Measurements from ENCODE around the gene CARD9. TPM values are rescaled to one million over a fixed set of nuclear protein-coding genes. Genes with fewer than 3 reads are reported as not detected.

Gene CARD9
- total RNA-seq, 3 donors from 2014 or later = 2.2 to 2.4 (median 2.2) TPM

GRCh38 chr9:136368190-136368589 lies 5.3 kb downstream of the CARD9 start:
- no peak overlapping the region for H3K4me3 ChIP-seq
- no peaks in the 10 kb centered on the region for H3K4me1 ChIP-seq (ENCODE audit: low read depth)
- ATAC-seq (no peak), DNase-seq (no peak)
- no peaks in the 10 kb centered on the region for H3K36me3 ChIP-seq (ENCODE audit: low read depth)
- intact Hi-C loops (cut with DNase I, micrococcal nuclease) = no loop called here
- no peaks in the 10 kb centered on the region for H3K9me3 ChIP-seq
- TF ChIP-seq, protein P1, sequence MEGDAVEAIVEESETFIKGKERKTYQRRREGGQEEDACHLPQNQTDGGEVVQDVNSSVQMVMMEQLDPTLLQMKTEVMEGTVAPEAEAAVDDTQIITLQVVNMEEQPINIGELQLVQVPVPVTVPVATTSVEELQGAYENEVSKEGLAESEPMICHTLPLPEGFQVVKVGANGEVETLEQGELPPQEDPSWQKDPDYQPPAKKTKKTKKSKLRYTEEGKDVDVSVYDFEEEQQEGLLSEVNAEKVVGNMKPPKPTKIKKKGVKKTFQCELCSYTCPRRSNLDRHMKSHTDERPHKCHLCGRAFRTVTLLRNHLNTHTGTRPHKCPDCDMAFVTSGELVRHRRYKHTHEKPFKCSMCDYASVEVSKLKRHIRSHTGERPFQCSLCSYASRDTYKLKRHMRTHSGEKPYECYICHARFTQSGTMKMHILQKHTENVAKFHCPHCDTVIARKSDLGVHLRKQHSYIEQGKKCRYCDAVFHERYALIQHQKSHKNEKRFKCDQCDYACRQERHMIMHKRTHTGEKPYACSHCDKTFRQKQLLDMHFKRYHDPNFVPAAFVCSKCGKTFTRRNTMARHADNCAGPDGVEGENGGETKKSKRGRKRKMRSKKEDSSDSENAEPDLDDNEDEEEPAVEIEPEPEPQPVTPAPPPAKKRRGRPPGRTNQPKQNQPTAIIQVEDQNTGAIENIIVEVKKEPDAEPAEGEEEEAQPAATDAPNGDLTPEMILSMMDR (IDR thresholded peaks at IDR 0.05) = no peak

DNA sequence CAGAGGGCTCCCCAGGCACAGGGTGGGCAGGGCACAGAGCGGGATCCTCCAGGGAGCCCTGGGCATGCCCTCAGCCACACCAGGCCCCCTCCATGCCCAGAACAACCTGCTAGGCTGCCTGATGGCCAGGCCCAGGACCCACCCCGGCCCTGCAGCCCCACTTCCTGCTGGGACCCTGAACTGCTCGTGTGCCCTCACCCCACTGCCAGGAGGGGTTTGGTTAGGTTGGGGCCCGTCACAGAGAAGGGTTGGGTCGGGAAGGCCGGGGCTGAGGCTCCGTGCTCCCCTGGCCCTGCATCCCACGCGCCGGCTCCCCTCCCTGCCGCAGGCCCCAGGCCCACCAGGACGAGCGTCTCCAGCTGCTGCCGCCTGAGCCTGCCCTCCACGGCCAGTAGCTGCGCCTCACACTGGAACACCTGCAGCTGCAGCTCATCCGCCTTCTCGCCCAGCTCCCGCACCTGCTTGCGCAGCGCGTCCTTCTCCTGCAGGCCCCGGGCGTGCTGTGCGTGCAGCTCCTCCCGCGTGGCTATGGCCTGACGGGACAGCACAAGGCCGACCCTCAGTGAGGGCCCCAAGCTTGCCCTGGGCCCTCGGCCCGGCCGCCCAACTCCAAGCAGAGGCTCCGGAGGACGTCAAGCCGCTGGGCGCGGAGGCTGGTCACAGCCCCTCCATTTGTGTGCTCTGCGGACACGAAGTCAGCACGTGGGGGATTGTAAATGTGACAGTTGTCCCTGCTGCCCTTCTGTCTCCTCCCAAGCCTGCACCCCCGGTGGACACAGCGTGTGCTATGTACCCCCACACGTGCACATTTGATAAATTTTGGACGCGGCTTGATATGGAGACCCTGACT lies 5.9 kb downstream of the CARD9 start:
- ATAC-seq = no peak
- TF ChIP-seq, protein P1 (IDR thresholded peaks at IDR 0.05) = no peak

GRCh38 chr9:136366826-136367225 lies 6.6 kb downstream of the CARD9 start:
- Histone ChIP-seq H3K4me1 (ENCODE audit: low read depth) (peaks cover 8% of the 10 kb centered on the region), H3K36me3 (ENCODE audit: low read depth) (no peaks in the 10 kb centered on the region), H3K4me3 (no peak overlapping the region), H3K9me3 (no peaks in the 10 kb centered on the region)
- DNase-seq (no peak), ATAC-seq (no peak)
- TF ChIP-seq, protein P1 (IDR thresholded peaks at IDR 0.05) = no peak
- intact Hi-C loops (cut with DNase I, micrococcal nuclease) = no loop called here

More for the DNA sequence above, 5.9 kb downstream of the CARD9 start:
- intact Hi-C loops (cut with DNase I, micrococcal nuclease) = no loop called here
- H3K4me3 ChIP-seq = no peak overlapping the region
- H3K36me3 ChIP-seq (ENCODE audit: low read depth) = no peaks in the 10 kb centered on the region
- no peak for DNase-seq
- H3K4me1 ChIP-seq (ENCODE audit: low read depth) = peaks cover 7% of the 10 kb centered on the region
- no peaks in the 10 kb centered on the region for H3K9me3 ChIP-seq

GRCh38 chr9:136365775-136366222 lies 7.7 kb downstream of the CARD9 start:
- intact Hi-C loops (cut with DNase I, micrococcal nuclease) = no loop called here
- Histone ChIP-seq H3K4me3 (no peak overlapping the region), H3K9me3 (no peaks in the 10 kb centered on the region), H3K36me3 (ENCODE audit: low read depth) (no peaks in the 10 kb centered on the region), H3K4me1 (ENCODE audit: low read depth) (peaks cover 8% of the 10 kb centered on the region)
- DNase-seq (no peak), ATAC-seq (no peak)
- TF ChIP-seq, protein P1 (IDR thresholded peaks at IDR 0.05) = no peak

DNA sequence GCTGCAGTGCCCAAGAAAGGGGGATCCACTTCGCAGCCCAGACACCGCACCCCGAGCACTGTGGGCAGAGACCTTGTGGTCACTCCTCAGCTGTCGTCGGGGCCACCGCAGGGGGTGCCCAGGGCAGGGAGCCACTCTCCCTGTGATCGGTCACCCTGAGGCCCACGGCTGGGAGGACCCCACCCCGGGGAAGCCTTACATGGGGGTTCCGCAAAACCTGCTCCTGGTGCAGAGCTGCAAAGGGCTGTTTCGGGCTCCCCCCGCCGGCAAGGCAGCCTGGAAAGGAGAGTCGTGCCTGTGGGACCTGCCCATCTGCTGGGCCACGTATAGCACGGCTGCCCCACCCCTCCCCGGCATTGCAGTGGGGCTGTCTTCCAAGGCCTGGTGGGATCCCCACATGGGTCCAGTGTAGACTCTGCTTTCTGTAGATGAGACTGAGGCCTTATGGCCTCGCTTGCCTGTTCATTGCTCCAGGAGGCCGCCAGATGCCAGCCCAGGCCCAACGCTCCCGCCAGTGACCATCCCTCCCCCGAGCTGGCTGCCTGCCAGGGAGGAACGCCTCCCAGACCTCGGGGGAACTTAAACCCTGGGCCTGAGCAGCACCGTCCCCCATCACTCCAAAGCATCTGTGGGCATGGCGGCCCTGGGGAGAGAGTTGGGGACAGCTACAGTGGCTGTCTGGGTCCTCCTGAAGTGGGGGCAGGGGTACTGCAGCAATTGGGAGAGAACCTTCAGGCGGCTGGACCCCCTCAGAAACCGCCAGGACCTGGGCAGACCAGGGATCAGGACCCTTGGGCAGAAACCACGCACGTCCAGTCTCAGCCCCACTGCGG lies 8.3 kb downstream of the CARD9 start:
- Histone ChIP-seq H3K4me1 (ENCODE audit: low read depth) (peaks cover 8% of the 10 kb centered on the region), H3K9me3 (no peaks in the 10 kb centered on the region), H3K36me3 (ENCODE audit: low read depth) (no peaks in the 10 kb centered on the region), H3K4me3 (no peak overlapping the region)
- TF ChIP-seq, protein P1 (IDR thresholded peaks at IDR 0.05) = no peak
- intact Hi-C loops (cut with DNase I, micrococcal nuclease) = no loop called here
- no peak for DNase-seq
- no peak for ATAC-seq

Data from mucosa of descending colon (tissue), 3 donors.